IMR-90 (cell line): ENCODE measurements around the gene ABCA8. TPM values are rescaled to one million over a fixed set of nuclear protein-coding genes. Genes with fewer than 3 reads are reported as not detected.
A peak's percentile ranks its signal among the peaks of the same experiment; 100 is the strongest.
"Not testable (repeated sequence)": the region's sequence is repeated elsewhere in the genome, so short reads cannot be mapped to it uniquely, and the experiment has no call there.

Experiments used
- ATAC-seq: fragments of 200-7000 bp; cut with Tn5 transposase; 2 replicates; pipeline ENCODE4 v1.9.1; 2020; ENCODE audit warnings: low read depth, mild to moderate bottlenecking, moderate library complexity
- BruUV-seq: library from RNA; stranded (reverse); fragments of 400-500 nt; replicated peaks from 2 replicates; lab custom pipeline; 2021; lab: Mats Ljungman, UMichigan
- CTCF ChIA-PET: fragments of 300-600 bp; formaldehyde crosslinking; extraction: SDS; loops from one replicate; lab custom pipeline; 2021; ENCODE audit warnings: antibody characterized with exemption; lab: Yijun Ruan, JAX
- POLR2A ChIA-PET: fragments of 300-600 bp; sonication (Branson Sonifier 250); formaldehyde crosslinking; loops from one replicate; lab custom pipeline; 2022; ENCODE audit warnings: antibody characterized with exemption; ENCODE audit not compliant: unreplicated experiment; lab: Charles Lee
- DNase-seq: peaks from one replicate; pipeline ENCODE4 v3.0.0; 2013
- H2AFZ ChIP-seq: replicated peaks from 2 replicates; pipeline ENCODE3; 2013; ENCODE audit warnings: low read length, mild to moderate bottlenecking; ENCODE audit not compliant: poor library complexity
- H2AK5ac ChIP-seq: 2 replicates; pipeline ENCODE4 v1.6.1; 2013; ENCODE audit warnings: low read depth, low read length, inconsistent platforms
- H2AK9ac ChIP-seq: replicated peaks from 2 replicates; pipeline ENCODE3; 2013; ENCODE audit warnings: mild to moderate bottlenecking, low read depth, low read length, moderate library complexity; ENCODE audit not compliant: poor library complexity
- H2BK120ac ChIP-seq: 2 replicates; pipeline ENCODE4 v1.6.1; 2013; ENCODE audit warnings: low read depth, low read length, inconsistent platforms
- H2BK15ac ChIP-seq: 3 replicates; pipeline ENCODE4 v1.6.1; 2013; ENCODE audit warnings: low read depth, low read length, inconsistent platforms
- H2BK20ac ChIP-seq: 2 replicates; pipeline ENCODE4 v1.6.1; 2013; ENCODE audit warnings: low read depth, mild to moderate bottlenecking, inconsistent platforms, low read length, moderate library complexity
- H2BK5ac ChIP-seq: 2 replicates; pipeline ENCODE4 v1.6.1; 2013; ENCODE audit warnings: mild to moderate bottlenecking, low read depth, low read length, inconsistent platforms; ENCODE audit not compliant: poor library complexity, severe bottlenecking
- H3K14ac ChIP-seq: replicated peaks from 2 replicates; pipeline ENCODE4 v1.6.1; 2013; ENCODE audit warnings: low read depth, low read length, inconsistent platforms
- H3K18ac ChIP-seq: 2 replicates; pipeline ENCODE4 v1.6.1; 2013; ENCODE audit warnings: low read depth, low read length, control low read depth
- H3K23ac ChIP-seq: 2 replicates; pipeline ENCODE4 v1.6.1; 2013; ENCODE audit warnings: low read depth, low read length, inconsistent platforms
- H3K27ac ChIP-seq: 2 replicates; pipeline ENCODE4 v1.5.1; 2013; ENCODE audit warnings: mild to moderate bottlenecking, control low read depth, low read length; ENCODE audit not compliant: insufficient read depth
- H3K27me3 ChIP-seq: 2 replicates; pipeline ENCODE4 v1.6.1; 2013; ENCODE audit warnings: low read length; ENCODE audit not compliant: control insufficient read depth, insufficient read depth
- H3K36me3 ChIP-seq: 2 replicates; pipeline ENCODE4 v1.6.1; 2013; ENCODE audit warnings: low read length, mixed read lengths; ENCODE audit not compliant: control insufficient read depth, insufficient read depth
- H3K4ac ChIP-seq: 2 replicates; pipeline ENCODE4 v1.6.1; 2013; ENCODE audit warnings: low read depth, low read length, inconsistent platforms
- H3K4me1 ChIP-seq: 2 replicates; pipeline ENCODE4 v1.6.1; 2013; ENCODE audit warnings: low read length, mixed read lengths; ENCODE audit not compliant: control insufficient read depth, insufficient read depth
- H3K4me2 ChIP-seq: 2 replicates; pipeline ENCODE4 v1.6.1; 2013; ENCODE audit warnings: low read depth, mild to moderate bottlenecking, control low read depth, low read length, moderate library complexity
- H3K4me3 ChIP-seq: 2 replicates; pipeline ENCODE4 v1.5.1; 2013; ENCODE audit warnings: low read depth, mild to moderate bottlenecking, control low read depth, low read length, moderate library complexity; ENCODE audit not compliant: insufficient read depth
- H3K56ac ChIP-seq: 2 replicates; pipeline ENCODE4 v1.6.1; 2013; ENCODE audit warnings: low read length, inconsistent platforms; ENCODE audit not compliant: insufficient read depth; ENCODE audit errors: extremely low read depth
- H3K79me1 ChIP-seq, 2 experiments: 2 replicates each; pipeline ENCODE4 v1.6.1; 2013; ENCODE audit warnings: low read length in 2 of 2, inconsistent platforms in 1 of 2, low read depth in 1 of 2
- H3K9ac ChIP-seq: 2 replicates; pipeline ENCODE4 v1.6.1; 2013; ENCODE audit warnings: low read depth, low read length, control low read depth
- H3K9me1 ChIP-seq: 2 replicates; pipeline ENCODE4 v1.6.1; 2013; ENCODE audit warnings: low read length, inconsistent platforms; ENCODE audit not compliant: insufficient read depth
- H3K9me3 ChIP-seq: 2 replicates; pipeline ENCODE4 v1.6.1; 2013; ENCODE audit warnings: low read length; ENCODE audit not compliant: control insufficient read depth, insufficient read depth
- H4K20me1 ChIP-seq: 2 replicates; pipeline ENCODE4 v1.6.1; 2013; ENCODE audit warnings: low read length, inconsistent platforms; ENCODE audit not compliant: insufficient read depth
- H4K5ac ChIP-seq: 2 replicates; pipeline ENCODE4 v1.6.1; 2013; ENCODE audit warnings: mild to moderate bottlenecking, low read depth, low read length, control low read depth
- H4K8ac ChIP-seq, 2 experiments: 2 replicates each; pipeline ENCODE4 v1.6.1; 2013; ENCODE audit warnings: low read depth in 2 of 2, low read length in 2 of 2, control low read depth in 1 of 2, inconsistent platforms in 1 of 2
- H4K91ac ChIP-seq: 2 replicates; pipeline ENCODE4 v1.6.1; 2013; ENCODE audit warnings: low read depth, low read length, inconsistent platforms; ENCODE audit not compliant: insufficient read depth
- BHLHE40 ChIP-seq: fragments of 150-350 bp; IDR thresholded peaks from 2 replicates; pipeline ENCODE4 v1.6.1; 2016; ENCODE audit warnings: mild to moderate bottlenecking, low read depth, low read length
- CEBPB ChIP-seq: IDR thresholded peaks from 2 replicates; pipeline ENCODE4 v1.6.1; 2012; ENCODE audit warnings: low read depth, low read length, improper control_type of control experiment
- RCOR1 ChIP-seq: IDR thresholded peaks from 2 replicates; pipeline ENCODE4 v1.6.1; 2012; ENCODE audit warnings: mild to moderate bottlenecking, low read length, improper control_type of control experiment; ENCODE audit not compliant: insufficient replicate concordance
- RFX5 ChIP-seq: IDR thresholded peaks from 2 replicates; pipeline ENCODE4 v1.8.0; 2012; ENCODE audit warnings: low read depth, mild to moderate bottlenecking, low read length, moderate library complexity
- SMC3 ChIP-seq: fragments of 150-350 bp; IDR thresholded peaks from 2 replicates; pipeline ENCODE4 v1.6.1; 2016; ENCODE audit warnings: low read depth, mild to moderate bottlenecking, antibody characterized with exemption, low read length, moderate library complexity
- WGBS, 2 experiments: methylation state at CpG; one replicate each; pipeline versions ENCODE4 v1.1.5 to v1.1.7; 2013; ENCODE audit warnings: missing lambda C conversion rate in 2 of 2; ENCODE audit not compliant: insufficient read length in 1 of 2; ENCODE audit errors: extremely low coverage in 2 of 2; 5-methylcytosine and 5-hydroxymethylcytosine counted together
- dilution Hi-C: fragments of 300-500 bp; cut with HindIII; formaldehyde crosslinking; loops from one replicate; pipeline ENCODE4 v1.14.3; 2018; ENCODE audit warnings: low sequenced_read_pairs; ENCODE audit not compliant: unreplicated experiment
- in situ Hi-C: fragments of 300-500 bp; cut with MboI; formaldehyde crosslinking; loops from 3 replicates; pipeline ENCODE4 v1.14.3; 2019; ENCODE audit warnings: low sequenced_read_pairs, inconsistent platforms, mixed read lengths
- intact Hi-C: fragments of 100-400 bp; cut with micrococcal nuclease; formaldehyde crosslinking; loops from 2 replicates; pipeline ENCODE4 v1.10.0; 2022
- polyA plus RNA-seq, 3 experiments: library from polyadenylated mRNA; depleted of rRNA; stranded (reverse); fragments of >200 nt; gene quantifications; 2 replicates each; pipeline ENCODE4 v1.2.3, GENCODE V29; 2012; ENCODE audit warnings: low replicate concordance in 1 of 3
- total RNA-seq: library from RNA; depleted of rRNA; stranded (reverse); fragments of >200 nt; gene quantifications from 2 replicates; pipeline ENCODE4 v1.2.3, GENCODE V29; 2012

ABCA8 gene
- total and polyA plus RNA-seq, 2 of the 4 experiments (the other 2 are of a cell fraction): 1.8 TPM

- DNase-seq (no peak), ATAC-seq (no peak)
- Histone ChIP-seq H3K56ac (no peak overlapping the region), H3K9ac (no peak overlapping the region), H3K4me2 (no peak overlapping the region), H3K4ac (no peak overlapping the region), H2AFZ (no peak overlapping the region), H3K36me3 (no peaks in the 10 kb centered on the region), H2BK15ac (no peak overlapping the region), H3K18ac (no peak overlapping the region), H3K23ac (no peak overlapping the region), H2AK9ac (no peak overlapping the region), H4K5ac (no peak overlapping the region), H3K27me3 (no peaks in the 10 kb centered on the region), H4K8ac (no peak overlapping the region), H4K91ac (no peak overlapping the region), H3K27ac (no peak overlapping the region), H3K9me1 (peaks cover 11% of the 10 kb centered on the region), H3K79me1 (no peaks in the 10 kb centered on the region), H3K4me3 (no peak overlapping the region), H3K4me1 (peaks cover 13% of the 10 kb centered on the region), H2BK120ac (no peak overlapping the region), H2AK5ac (no peak overlapping the region), H3K9me3 (no peaks in the 10 kb centered on the region), H3K14ac (no peak overlapping the region), H2BK5ac (no peak overlapping the region), H4K20me1 (0 out of 2 replicates have a peak, but pooled peaks cover 3% of the 10 kb centered on the region), H2BK20ac (no peak overlapping the region)
- 42% methylated on average over 2 of the region's 3 CpGs; no CpG with 5 or more reads in 1 of the 2 experiments for WGBS, 2 experiments
- intact Hi-C loops (no loop called here), in situ Hi-C loops (no loop called here), dilution Hi-C loops (no loop called here)
- BruUV-seq: no TSS peak
- no peak for TF ChIP-seq RFX5
- no peak for TF ChIP-seq RCOR1
- peak; percentile 51; the same call in 1 of the 2 replicates for TF ChIP-seq CEBPB
- TF ChIP-seq BHLHE40: no peak
- TF ChIP-seq SMC3: no peak
- POLR2A ChIA-PET: no interaction called here
- CTCF ChIA-PET: no interaction called here
These were observed 130.5 kb downstream of the ABCA8 start for GRCh38 chr17:68824707-68825106.

DNA sequence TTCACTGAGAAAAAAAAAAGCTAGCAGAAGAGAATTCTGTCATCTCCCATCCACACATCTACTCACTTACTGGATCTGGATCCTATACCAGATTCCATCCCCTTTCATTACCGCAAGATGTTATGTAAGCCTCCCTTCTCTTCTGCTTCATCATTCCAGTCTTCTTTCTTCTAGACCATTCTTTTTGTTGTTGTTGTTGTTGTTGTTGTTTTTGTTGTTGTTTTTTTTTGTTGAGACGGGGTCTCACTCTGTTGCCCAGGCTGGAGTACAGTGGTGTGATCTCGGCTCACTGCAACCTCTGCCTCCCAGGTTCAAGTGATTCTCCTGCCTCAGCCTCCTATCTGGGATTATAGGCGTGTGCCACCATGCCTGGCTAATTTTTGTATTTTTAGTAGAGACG is 131.0 kb downstream of the ABCA8 start:
- H2BK15ac ChIP-seq, H3K36me3 ChIP-seq, H3K18ac ChIP-seq, dilution Hi-C loops, H2BK5ac ChIP-seq, H2AK9ac ChIP-seq, H3K9me3 ChIP-seq, ATAC-seq, intact Hi-C loops, H4K20me1 ChIP-seq, H4K5ac ChIP-seq, H2AK5ac ChIP-seq, DNase-seq, H3K4me2 ChIP-seq, H3K4ac ChIP-seq, H2AFZ ChIP-seq, H4K8ac ChIP-seq, H3K14ac ChIP-seq, H2BK120ac ChIP-seq, H3K23ac ChIP-seq, H3K9ac ChIP-seq, POLR2A ChIA-PET, H3K27ac ChIP-seq, H3K79me1 ChIP-seq, H3K27me3 ChIP-seq, CTCF ChIA-PET, H3K56ac ChIP-seq, H2BK20ac ChIP-seq, H4K91ac ChIP-seq, in situ Hi-C loops, H3K4me3 ChIP-seq, BruUV-seq: not testable (repeated sequence)
- Histone ChIP-seq H3K9me1 (peaks cover 11% of the 10 kb centered on the region), H3K4me1 (peaks cover 13% of the 10 kb centered on the region)
- WGBS, 2 experiments: 83% methylated on average over 1 of the region's 5 CpGs; no CpG with 5 or more reads in 1 of the 2 experiments
